ENCODE data around the gene ARHGEF28.

DNA sequence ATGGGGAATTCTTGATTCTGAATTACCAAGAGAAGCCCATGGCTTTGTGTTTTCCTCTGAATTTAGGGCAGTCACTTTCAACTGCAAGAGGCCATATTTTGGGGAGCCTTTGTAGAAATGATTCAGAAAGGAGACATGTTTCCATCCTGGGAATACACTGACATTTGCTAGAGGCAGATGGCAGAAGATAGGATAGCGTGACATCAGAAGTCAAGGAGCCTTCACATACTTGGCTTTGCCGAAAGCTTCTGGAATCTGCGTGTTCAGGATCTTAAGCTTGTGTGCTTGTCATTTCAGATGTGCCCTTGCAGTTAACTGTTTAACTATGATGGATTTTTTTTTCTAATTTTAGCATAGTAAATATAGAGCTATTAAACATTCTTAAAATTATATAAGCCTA is 296.2 kb downstream of the ARHGEF28 start:
- TF ChIP-seq, protein P1, sequence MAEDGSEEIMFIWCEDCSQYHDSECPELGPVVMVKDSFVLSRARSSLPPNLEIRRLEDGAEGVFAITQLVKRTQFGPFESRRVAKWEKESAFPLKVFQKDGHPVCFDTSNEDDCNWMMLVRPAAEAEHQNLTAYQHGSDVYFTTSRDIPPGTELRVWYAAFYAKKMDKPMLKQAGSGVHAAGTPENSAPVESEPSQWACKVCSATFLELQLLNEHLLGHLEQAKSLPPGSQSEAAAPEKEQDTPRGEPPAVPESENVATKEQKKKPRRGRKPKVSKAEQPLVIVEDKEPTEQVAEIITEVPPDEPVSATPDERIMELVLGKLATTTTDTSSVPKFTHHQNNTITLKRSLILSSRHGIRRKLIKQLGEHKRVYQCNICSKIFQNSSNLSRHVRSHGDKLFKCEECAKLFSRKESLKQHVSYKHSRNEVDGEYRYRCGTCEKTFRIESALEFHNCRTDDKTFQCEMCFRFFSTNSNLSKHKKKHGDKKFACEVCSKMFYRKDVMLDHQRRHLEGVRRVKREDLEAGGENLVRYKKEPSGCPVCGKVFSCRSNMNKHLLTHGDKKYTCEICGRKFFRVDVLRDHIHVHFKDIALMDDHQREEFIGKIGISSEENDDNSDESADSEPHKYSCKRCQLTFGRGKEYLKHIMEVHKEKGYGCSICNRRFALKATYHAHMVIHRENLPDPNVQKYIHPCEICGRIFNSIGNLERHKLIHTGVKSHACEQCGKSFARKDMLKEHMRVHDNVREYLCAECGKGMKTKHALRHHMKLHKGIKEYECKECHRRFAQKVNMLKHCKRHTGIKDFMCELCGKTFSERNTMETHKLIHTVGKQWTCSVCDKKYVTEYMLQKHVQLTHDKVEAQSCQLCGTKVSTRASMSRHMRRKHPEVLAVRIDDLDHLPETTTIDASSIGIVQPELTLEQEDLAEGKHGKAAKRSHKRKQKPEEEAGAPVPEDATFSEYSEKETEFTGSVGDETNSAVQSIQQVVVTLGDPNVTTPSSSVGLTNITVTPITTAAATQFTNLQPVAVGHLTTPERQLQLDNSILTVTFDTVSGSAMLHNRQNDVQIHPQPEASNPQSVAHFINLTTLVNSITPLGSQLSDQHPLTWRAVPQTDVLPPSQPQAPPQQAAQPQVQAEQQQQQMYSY (CRISPR knock-in tag; IDR thresholded peaks at IDR 0.05) = no peak
- no peak for TF ChIP-seq POLR2A (IDR thresholded peaks at IDR 0.05; ENCODE audit: low read depth, low read length)
- TF ChIP-seq FOS (IDR thresholded peaks at IDR 0.05; ENCODE audit: borderline replicate concordance, extremely low read depth, insufficient read length) = no peak
- TF ChIP-seq CTCF (IDR thresholded peaks at IDR 0.05 in 2 of 3, conservative IDR thresholded peaks at IDR 0.05 in 1 of 3; ENCODE audit: control insufficient read depth in 2 of 3, extremely low read depth in 1 of 3, insufficient read depth in 1 of 3, low read depth in 3 of 3, low read length in 3 of 3) = no peak
- no peak for TF ChIP-seq ASH2L (IDR thresholded peaks at IDR 0.05; ENCODE audit: borderline replicate concordance, low read depth)
- no peak for TF ChIP-seq ZNF274 (IDR thresholded peaks at IDR 0.05; ENCODE audit: insufficient read depth, insufficient read length)
- no peak for TF ChIP-seq BHLHE40 (IDR thresholded peaks at IDR 0.05; ENCODE audit: borderline replicate concordance in 1 of 2, low read depth in 2 of 2, low read length in 1 of 2)
- no peak for TF ChIP-seq YY1 (IDR thresholded peaks at IDR 0.05; ENCODE audit: low read depth, low read length)
- no peak for TF ChIP-seq REST (IDR thresholded peaks at IDR 0.05; ENCODE audit: low read depth, low read length)
- TF ChIP-seq POLR2AphosphoS5 (IDR thresholded peaks at IDR 0.05; ENCODE audit: low read length) = no peak
- TF ChIP-seq EP300 (IDR thresholded peaks at IDR 0.05; ENCODE audit: borderline replicate concordance in 1 of 2, control insufficient read depth in 1 of 2, low read depth in 2 of 2, low read length in 2 of 2) = no peak

All from GM12878 (cell line).